ENCODE data around the gene PWP2.
"Not testable (repeated sequence)": the region's sequence is repeated elsewhere in the genome, so short reads cannot be mapped to it uniquely, and the experiment has no call there.

PWP2 gene

DNA sequence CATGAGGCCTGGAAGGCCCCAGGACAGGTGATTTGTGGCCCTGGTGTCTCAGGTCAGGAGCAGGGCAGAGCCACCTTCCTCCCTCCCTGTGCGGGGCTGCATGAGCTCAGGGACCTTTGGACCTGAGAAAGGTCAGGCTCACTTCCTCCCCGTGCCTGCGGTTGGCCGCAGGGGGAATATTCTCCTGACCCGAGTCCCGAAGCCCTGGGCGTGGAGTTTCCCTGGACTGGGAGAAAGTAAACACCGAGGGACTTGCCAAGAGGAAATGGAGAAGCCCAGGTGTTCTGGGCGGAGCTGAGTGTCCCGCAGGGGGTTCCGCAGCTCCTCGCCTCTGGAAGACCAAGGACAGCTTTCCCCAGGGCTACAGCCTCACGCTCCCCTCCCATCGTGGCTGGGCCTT, 68.9 kb downstream of the PWP2 start:
- DNase-seq (ENCODE audit: low read depth); H3K4me3 ChIP-seq (ENCODE audit: low read depth, low read length): not testable (repeated sequence)

Data from GM12865 (cell line).